Panc1 (cell line): ENCODE measurements around the gene RNF175. TPM values are rescaled to one million over a fixed set of nuclear protein-coding genes. Genes with fewer than 3 reads are reported as not detected.

Source experiments
- ATAC-seq: fragments of 200-7000 bp; cut with Tn5 transposase; 2 replicates; pipeline ENCODE4 v1.9.1; 2020; ENCODE audit warnings: mild to moderate bottlenecking, moderate library complexity
- BruUV-seq: library from RNA; stranded (reverse); fragments of 400-500 nt; replicated peaks from 2 replicates; lab custom pipeline; 2021; lab: Mats Ljungman, UMichigan
- CTCF ChIA-PET: fragments of 300-600 bp; sonication (Branson Sonifier 250); formaldehyde crosslinking; loops from one replicate; lab custom pipeline; 2022; ENCODE audit warnings: antibody characterized with exemption; lab: Charles Lee
- POLR2A ChIA-PET: fragments of 300-600 bp; sonication (Branson Sonifier 250); formaldehyde crosslinking; loops from one replicate; lab custom pipeline; 2022; ENCODE audit warnings: antibody characterized with exemption; lab: Charles Lee
- DNase-seq: peaks from one replicate; pipeline ENCODE4 v3.0.0-alpha.2; 2010; ENCODE audit warnings: low read depth, low spot score
- H3K27ac ChIP-seq: 2 replicates; pipeline ENCODE4 v1.5.1; 2011; ENCODE audit warnings: mild to moderate bottlenecking, low read length, inconsistent platforms
- H3K27me3 ChIP-seq: fragments of 200-500 bp; sonication (Bioruptor generic); 2 replicates; pipeline ENCODE4 v1.6.0; 2014; ENCODE audit warnings: low read length, inconsistent platforms; ENCODE audit not compliant: control insufficient read depth, insufficient read depth
- H3K36me3 ChIP-seq: fragments of 200-500 bp; sonication (Bioruptor generic); 2 replicates; pipeline ENCODE4 v1.5.1; 2014; ENCODE audit warnings: inconsistent platforms, mild to moderate bottlenecking, low read length, moderate library complexity; ENCODE audit not compliant: control insufficient read depth, insufficient read depth
- H3K4me1 ChIP-seq: 2 replicates; pipeline ENCODE4 v1.5.1; 2011; ENCODE audit warnings: inconsistent platforms, mild to moderate bottlenecking, low read length, moderate library complexity; ENCODE audit not compliant: control insufficient read depth, insufficient read depth
- H3K4me3 ChIP-seq, 2 experiments: 2 replicates each; pipeline ENCODE4 v1.5.1; 2011 to 2012; ENCODE audit warnings: low read depth in 2 of 2, low read length in 2 of 2, mild to moderate bottlenecking in 2 of 2, inconsistent platforms in 1 of 2, moderate library complexity in 1 of 2
- H3K9me3 ChIP-seq: fragments of 200-500 bp; sonication (Bioruptor generic); 2 replicates; pipeline ENCODE4 v1.5.1; 2014; ENCODE audit warnings: low read depth, mild to moderate bottlenecking, inconsistent platforms, low read length, moderate library complexity; ENCODE audit not compliant: control insufficient read depth, insufficient read depth
- CTCF ChIP-seq: fragments of 450-650 bp; IDR thresholded peaks from 2 replicates; pipeline ENCODE4 v1.5.1; 2017; ENCODE audit warnings: mild to moderate bottlenecking
- POLR2AphosphoS5 ChIP-seq: IDR thresholded peaks from 2 replicates; pipeline ENCODE4 v1.6.1; 2012; ENCODE audit warnings: mild to moderate bottlenecking, low read depth, low read length, moderate library complexity
- REST ChIP-seq, 2 experiments: IDR thresholded peaks; 2 replicates each; pipeline ENCODE4 v1.6.1; 2011 to 2012; ENCODE audit warnings: low read depth in 2 of 2, control low read depth in 1 of 2, low read length in 1 of 2, mild to moderate bottlenecking in 1 of 2, moderate library complexity in 1 of 2; ENCODE audit not compliant: insufficient read depth in 1 of 2
- SIN3A ChIP-seq: IDR thresholded peaks from 2 replicates; pipeline ENCODE4 v1.6.1; 2012; ENCODE audit warnings: low read depth, mild to moderate bottlenecking, low read length, moderate library complexity, borderline replicate concordance; ENCODE audit not compliant: insufficient read depth
- TCF7L2 ChIP-seq: IDR thresholded peaks from 2 replicates; pipeline ENCODE4 v1.6.1; 2011; ENCODE audit warnings: mild to moderate bottlenecking, low read depth, low read length, inconsistent platforms
- in situ Hi-C: cut with HindIII; loops from 2 replicates; pipeline ENCODE4 v1.10.0; 2016; ENCODE audit warnings: low sequenced_read_pairs, low pct_unique_long_range_greater_than_20kb
- intact Hi-C: fragments of 100-400 bp; cut with micrococcal nuclease; formaldehyde crosslinking; loops from one replicate; pipeline ENCODE4 v1.10.0; 2022; ENCODE audit not compliant: unreplicated experiment
- total RNA-seq: library from RNA; stranded (reverse); gene quantifications from one replicate; pipeline ENCODE4 v1.2.1, GENCODE V29; 2021; ENCODE audit not compliant: unreplicated experiment

Gene RNF175
- total RNA-seq, 1 experiment from 2014 or later: not detected

- in situ Hi-C loops: no loop called here
- ATAC-seq (no peak), DNase-seq (no peak)
- no peaks in the 10 kb centered on the region for H3K4me1 ChIP-seq
- H3K9me3 ChIP-seq: no peaks in the 10 kb centered on the region
- no peaks in the 10 kb centered on the region for H3K27me3 ChIP-seq
- H3K27ac ChIP-seq: no peak overlapping the region
- CTCF ChIA-PET: interaction anchor here (0.6 kb wide), 2 partner anchors 11 to 24 kb away, joined by 3 to 8 read pairs; no protein-coding TSS in a partner anchor
- no peaks in the 10 kb centered on the region; the same call in 1 of the 2 replicates for H3K36me3 ChIP-seq
- TF ChIP-seq TCF7L2 (no peak), SIN3A (no peak), CTCF (no peak), REST (IDR thresholded peaks at IDR 0.05; ENCODE audit: insufficient read depth in 1 of 2, low read depth in 2 of 2, low read length in 1 of 2) (no peak), POLR2AphosphoS5 (no peak)
- no peak overlapping the region for H3K4me3 ChIP-seq
- intact Hi-C loops: no loop called here
- POLR2A ChIA-PET: no interaction called here
- no TSS peak for BruUV-seq
Observed at GRCh38 chr4:153780221-153780620, 20.4 kb upstream of the RNF175 start.

- no TSS peak for BruUV-seq
- intact Hi-C loops (no loop called here), in situ Hi-C loops (no loop called here)
- Histone ChIP-seq H3K9me3 (no peaks in the 10 kb centered on the region), H3K4me3 (no peak overlapping the region), H3K36me3 (no peaks in the 10 kb centered on the region; the same call in 1 of the 2 replicates), H3K27me3 (no peaks in the 10 kb centered on the region), H3K4me1 (no peaks in the 10 kb centered on the region), H3K27ac (no peak overlapping the region)
- ChIA-PET POLR2A (no interaction called here), CTCF (no interaction called here)
- TF ChIP-seq SIN3A (no peak), TCF7L2 (no peak), REST (IDR thresholded peaks at IDR 0.05; ENCODE audit: insufficient read depth in 1 of 2, low read depth in 2 of 2, low read length in 1 of 2) (no peak)
- no peak for ATAC-seq
- no peak for DNase-seq
Observed at GRCh38 chr4:153778383-153778782, 18.6 kb upstream of the RNF175 start.
